Fibroblast of the aortic adventitia (primary cell): ENCODE results near the gene CHST7. TPM values are rescaled to one million over a fixed set of nuclear protein-coding genes. Genes with fewer than 3 reads are reported as not detected.

Source experiments
- DNase-seq: peaks from one replicate; pipeline ENCODE4 v3.0.0-alpha.2; 2010; ENCODE audit warnings: low read depth
- H3K4me3 ChIP-seq: 2 replicates; pipeline ENCODE4 v1.5.1; 2011; ENCODE audit warnings: low read depth, mild to moderate bottlenecking, control low read depth, low read length, moderate library complexity
- CTCF ChIP-seq: IDR thresholded peaks from 2 replicates; pipeline ENCODE4 v1.5.1; 2011; ENCODE audit warnings: mild to moderate bottlenecking, low read length, control low read depth, inconsistent platforms; ENCODE audit not compliant: insufficient read depth
- total RNA-seq: library from RNA; depleted of rRNA; stranded (reverse); fragments of >200 nt; gene quantifications from 2 replicates; pipeline ENCODE4 v1.2.3, GENCODE V29; 2012; ENCODE audit warnings: low replicate concordance

Gene CHST7
- total RNA-seq, 1 donor = 6.0 TPM

DNA sequence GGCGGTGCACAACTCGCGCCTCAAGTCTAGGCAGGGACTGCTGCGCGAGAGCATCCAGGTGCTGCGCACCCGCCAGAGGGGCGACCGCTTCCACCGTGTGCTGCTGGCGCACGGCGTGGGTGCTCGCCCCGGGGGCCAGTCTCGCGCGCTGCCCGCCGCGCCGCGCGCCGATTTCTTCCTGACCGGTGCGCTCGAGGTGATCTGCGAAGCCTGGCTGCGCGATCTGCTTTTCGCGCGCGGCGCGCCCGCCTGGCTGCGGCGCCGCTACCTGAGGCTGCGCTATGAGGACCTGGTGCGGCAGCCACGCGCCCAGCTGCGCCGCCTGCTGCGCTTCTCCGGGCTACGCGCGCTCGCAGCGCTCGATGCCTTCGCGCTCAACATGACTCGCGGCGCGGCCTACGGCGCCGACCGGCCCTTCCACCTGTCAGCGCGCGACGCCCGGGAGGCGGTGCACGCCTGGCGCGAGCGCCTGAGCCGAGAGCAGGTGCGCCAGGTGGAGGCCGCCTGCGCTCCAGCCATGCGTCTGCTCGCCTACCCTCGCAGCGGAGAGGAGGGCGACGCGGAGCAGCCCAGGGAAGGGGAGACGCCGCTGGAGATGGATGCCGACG lies 1.3 kb downstream of the CHST7 start:
- peak overlapping the region; percentile 60 for H3K4me3 ChIP-seq

DNA sequence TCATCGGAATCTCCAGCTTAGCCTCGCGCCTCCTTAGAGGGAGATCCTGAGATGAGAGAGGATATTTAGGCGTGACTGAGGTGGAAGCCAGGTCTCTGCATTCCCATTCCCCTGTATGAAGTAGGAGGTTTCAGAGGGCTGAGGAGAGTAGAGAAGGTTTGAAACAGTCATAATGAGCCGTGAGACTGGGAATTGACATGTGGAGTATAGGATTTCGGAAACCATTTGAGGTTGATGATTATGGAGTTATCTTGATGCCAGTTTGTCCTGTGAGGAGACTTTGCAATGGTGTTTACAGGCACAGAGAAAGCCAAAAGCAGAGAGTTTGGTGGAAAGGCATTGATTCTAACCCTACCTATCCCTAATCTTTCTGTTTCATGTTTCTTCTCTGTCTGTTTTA lies 2.0 kb downstream of the CHST7 start:
- no peak for TF ChIP-seq CTCF
- H3K4me3 ChIP-seq = peak overlapping the region; percentile 60
- DNase-seq = no peak

More for the DNA sequence above, 1.3 kb downstream of the CHST7 start:
- no peak for TF ChIP-seq CTCF
- DNase-seq = no peak

DNA sequence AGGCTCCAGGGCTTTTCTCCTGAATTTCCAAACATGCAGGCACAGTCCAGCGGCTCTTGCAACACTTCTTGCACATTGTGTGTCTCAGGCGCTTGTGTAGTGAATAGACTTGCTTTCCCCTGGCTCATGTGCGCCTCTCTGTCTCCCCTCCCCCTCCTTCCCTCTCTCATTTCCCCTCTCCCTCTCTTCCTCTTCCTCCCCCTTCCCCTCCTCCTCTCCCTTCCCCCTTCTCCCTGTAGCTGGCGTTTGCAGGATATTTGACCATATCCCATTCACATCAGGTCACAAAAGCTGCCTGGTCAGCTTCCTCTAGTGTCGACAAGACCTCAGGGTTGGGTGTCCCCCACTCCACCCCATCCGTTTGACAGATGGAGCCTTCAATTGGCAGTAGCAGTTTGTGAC lies 2.4 kb downstream of the CHST7 start:
- peak overlapping the region; percentile 4 for H3K4me3 ChIP-seq
- peak; percentile 55 for DNase-seq

GRCh38 chrX:46576458-46576857 lies 2.9 kb downstream of the CHST7 start:
- no peak for DNase-seq
- no peak for TF ChIP-seq CTCF
- no peak overlapping the region for H3K4me3 ChIP-seq

More for the DNA sequence above, 2.4 kb downstream of the CHST7 start:
- TF ChIP-seq CTCF = no peak

- no peak overlapping the region for H3K4me3 ChIP-seq
- peak; percentile 59 for DNase-seq
- TF ChIP-seq CTCF = no peak
These were observed 3.8 kb downstream of the CHST7 start for GRCh38 chrX:46577221-46578005.

GRCh38 chrX:46579250-46579649 lies 5.7 kb downstream of the CHST7 start:
- TF ChIP-seq CTCF = no peak
- DNase-seq = no peak
- no peak overlapping the region for H3K4me3 ChIP-seq
